Stimulated activated CD4-positive, alpha-beta T cell treated with anti-CD3 and anti-CD28 coated beads, Interleukin-2, amount 100 ng/mL, for 24 hours (primary cell): ENCODE measurements around the gene FKBP10.
"Not testable (repeated sequence)": the region's sequence is repeated elsewhere in the genome, so short reads cannot be mapped to it uniquely, and the experiment has no call there.

Source experiments
- DNase-seq, 2 donors: peaks; one replicate each; pipeline ENCODE4 v3.0.0-alpha.2; 2020

Gene FKBP10

DNA sequence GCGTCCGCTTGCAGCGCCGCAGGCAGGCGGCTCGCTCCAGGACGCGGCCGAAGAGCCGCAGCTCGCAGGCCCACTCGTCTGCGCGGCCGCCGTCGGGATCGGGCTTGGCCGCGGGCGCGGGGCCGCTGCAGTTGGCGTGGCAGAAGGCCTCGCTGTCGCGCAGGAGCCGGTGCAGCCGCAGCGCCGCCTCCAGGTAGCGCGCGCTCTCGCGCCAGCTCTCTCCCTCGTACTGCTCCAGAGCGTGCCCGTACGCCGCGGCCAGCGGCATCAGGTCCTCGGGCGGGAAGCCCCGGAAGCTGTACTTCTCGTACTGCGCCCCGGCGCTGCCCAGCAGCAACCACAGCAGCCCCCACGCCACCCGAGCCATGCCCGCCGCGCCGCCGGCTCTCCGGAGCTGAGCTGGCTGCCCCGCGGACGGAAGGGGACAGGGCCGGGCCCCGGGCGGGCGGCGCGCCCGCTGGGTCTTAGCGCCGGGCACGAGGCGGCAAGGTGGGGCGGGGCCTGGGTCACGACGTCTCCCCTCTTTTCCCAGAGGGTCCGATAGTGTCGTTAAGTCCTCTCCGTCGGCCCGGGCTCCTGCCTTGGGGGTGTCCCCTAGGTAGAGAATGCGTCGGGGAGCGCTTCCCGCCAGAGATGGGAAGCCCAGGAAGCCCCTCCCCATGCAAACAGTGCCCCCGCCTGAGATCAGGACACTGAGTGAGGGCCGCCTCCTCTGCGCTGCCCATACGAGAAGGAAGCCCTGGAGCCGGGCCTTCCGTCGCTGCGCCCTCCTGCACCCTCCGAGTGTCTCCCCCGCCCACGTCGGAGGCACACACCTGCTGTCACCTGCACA, 1.0 kb upstream of the FKBP10 start, which contains the start of gene P3H4:
Gene P3H4, minus strand, starts transcription at position 401 of the 832 bp plus-strand sequence. Its CDS starts 34 bp downstream, at position 367.
- DNase-seq = peak; percentile 73 to 76

DNA sequence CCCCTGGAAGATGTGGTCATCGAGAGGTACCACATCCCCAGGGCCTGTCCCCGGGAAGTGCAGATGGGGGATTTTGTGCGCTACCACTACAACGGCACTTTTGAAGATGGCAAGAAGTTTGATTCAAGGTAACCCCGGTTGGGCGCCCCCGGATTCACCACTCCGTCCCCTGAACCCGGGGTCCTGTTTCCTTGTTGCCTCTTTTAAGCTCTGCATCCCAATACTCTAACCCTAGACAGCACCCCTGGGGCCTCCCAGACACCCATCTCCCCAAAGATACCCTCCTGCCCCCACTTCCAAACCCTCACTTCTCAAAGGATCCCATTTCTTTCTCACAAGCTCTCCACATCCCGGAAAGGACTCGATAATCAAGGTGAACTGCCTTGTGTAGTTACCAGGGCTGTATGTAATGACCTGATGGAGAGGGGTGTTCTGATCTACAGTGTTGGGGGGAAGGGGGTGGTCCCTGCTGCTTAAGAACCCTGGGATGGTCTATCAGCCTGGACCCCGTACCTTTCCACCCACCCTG, 412 bp downstream of the FKBP10 start:
- no peak for DNase-seq

DNA sequence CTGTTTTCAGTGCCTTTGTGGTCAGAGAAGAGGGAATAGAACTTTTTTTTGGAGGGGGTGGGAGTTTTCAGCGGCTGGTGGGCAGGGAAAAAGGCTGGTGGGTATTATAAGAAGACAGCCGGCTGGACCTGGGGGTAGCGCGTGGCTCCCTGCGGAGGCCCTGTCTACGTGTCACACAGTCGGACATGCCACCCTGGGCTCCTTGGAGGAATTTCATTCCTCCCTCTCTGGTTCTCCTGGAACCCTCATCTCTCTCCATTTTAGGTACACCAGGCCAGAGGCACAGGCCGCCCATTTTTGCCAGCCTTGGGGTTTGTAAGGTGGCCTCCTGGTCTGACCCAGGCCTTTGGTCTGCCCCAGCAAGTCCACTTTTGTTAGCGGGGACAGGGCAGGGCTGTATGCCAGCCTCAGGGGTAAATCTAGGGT, 908 bp downstream of the FKBP10 start:
- DNase-seq = no peak

DNA sequence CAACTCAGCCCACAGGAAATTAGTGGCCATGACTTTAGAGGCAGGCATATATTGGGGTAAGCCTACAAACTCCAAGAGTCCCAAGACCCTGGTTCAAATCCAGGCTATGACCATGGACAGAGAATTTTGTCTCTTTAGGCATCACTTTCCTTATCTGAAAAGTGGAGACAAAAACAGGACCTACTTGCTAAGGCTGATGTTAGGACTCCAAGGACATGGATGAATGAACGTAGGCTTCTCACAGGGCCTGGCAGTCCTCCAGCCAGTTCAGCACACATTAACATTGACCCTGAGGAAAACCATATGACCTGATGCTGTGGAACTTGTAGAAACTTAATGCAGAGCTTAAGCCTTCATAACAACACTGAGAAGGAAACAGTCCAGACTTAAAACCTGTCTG, 1.4 kb downstream of the FKBP10 start:
- no peak for DNase-seq

DNA sequence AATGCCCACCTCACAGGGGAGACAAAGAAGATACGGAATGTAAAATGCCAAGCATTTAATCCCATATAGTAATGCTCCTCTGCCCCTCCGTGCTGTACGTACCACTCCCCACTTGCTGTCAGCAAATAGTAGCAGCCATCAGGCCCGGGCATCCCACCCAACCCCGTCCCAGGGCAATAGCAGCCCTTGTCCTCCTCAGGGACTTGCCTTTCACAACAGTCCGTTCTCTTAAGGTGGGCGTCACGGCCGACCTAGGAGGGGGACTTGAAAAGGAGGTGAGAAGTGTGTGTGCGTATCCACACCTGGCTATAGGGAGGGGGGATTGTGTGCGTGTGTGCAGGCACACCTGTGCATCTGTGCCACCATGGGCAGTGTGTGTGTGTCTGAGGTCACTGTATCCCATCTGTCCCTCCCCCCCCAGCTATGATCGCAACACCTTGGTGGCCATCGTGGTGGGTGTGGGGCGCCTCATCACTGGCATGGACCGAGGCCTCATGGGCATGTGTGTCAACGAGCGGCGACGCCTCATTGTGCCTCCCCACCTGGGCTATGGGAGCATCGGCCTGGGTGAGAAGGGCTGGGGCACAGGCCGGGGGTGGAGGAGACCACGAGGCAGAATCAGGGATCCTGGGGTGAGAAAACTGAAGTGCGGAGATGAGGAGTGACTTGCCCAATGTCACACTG, 4.0 kb downstream of the FKBP10 start:
- no peak for DNase-seq

DNA sequence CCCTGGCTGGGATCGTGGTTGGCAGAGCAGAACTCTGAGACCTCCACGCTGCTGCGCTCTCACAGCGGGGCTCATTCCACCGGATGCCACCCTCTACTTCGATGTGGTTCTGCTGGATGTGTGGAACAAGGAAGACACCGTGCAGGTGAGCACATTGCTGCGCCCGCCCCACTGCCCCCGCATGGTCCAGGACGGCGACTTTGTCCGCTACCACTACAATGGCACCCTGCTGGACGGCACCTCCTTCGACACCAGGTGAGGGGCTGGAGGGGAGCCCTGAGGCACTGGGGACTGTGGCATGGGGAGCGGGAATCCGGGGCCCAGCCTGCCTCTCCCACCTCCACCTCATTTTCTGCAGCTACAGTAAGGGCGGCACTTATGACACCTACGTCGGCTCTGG, 5.2 kb downstream of the FKBP10 start:
- DNase-seq = no peak

DNA sequence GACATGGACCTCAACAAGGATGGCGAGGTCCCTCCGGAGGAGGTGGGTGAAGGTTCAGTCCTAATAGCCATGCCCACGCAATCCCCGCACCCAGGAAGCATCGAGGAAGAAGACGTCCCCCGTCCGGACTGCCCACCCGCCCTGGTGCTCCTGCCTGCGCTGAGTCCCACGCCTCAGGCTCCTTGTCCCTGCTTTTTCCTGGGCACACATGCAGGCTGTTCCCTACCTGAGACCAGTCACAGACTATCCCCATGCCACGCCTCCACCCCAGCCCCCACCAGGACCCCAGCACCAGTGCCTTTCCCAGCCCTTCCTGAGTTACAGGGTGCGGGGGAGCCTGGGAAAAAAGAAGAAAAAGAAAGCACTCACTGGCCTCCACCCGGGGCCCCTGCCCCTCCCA, 9.0 kb downstream of the FKBP10 start:
- DNase-seq = no peak

DNA sequence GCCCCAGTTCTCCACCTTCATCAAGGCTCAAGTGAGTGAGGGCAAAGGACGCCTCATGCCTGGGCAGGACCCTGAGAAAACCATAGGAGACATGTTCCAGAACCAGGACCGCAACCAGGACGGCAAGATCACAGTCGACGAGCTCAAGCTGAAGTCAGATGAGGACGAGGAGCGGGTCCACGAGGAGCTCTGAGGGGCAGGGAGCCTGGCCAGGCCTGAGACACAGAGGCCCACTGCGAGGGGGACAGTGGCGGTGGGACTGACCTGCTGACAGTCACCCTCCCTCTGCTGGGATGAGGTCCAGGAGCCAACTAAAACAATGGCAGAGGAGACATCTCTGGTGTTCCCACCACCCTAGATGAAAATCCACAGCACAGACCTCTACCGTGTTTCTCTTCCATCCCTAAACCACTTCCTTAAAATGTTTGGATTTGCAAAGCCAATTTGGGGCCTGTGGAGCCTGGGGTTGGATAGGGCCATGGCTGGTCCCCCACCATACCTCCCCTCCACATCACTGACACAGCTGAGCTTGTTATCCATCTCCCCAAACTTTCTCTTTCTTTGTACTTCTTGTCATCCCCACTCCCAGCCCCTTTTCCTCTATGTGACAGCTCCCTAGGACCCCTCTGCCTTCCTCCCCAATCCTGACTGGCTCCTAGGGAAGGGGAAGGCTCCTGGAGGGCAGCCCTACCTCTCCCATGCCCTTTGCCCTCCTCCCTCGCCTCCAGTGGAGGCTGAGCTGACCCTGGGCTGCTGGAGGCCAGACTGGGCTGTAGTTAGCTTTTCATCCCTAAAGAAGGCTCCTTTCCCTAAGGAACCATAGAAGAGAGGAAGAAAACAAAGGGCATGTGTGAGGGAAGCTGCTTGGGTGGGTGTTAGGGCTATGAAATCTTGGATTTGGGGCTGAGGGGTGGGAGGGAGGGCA, 9.7 kb downstream of the FKBP10 start:
- no peak for DNase-seq

DNA sequence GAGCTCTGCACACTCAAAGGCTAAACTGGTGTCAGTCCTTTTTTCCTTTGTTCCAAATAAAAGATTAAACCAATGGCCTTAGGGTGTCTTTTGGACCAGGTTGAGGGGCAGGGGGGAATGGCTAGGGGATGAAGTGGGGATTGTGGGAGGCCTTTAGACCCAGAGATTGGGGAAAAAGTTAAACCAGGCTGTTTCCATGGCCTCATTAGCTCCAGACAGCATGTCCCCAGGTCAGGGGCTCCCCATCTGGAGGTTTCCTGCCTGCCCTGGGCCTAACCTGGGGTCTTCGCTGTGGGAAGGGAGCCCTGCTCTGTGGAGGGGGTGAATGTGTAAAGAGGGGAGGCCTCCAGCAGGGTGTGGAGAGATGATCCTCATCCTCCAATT, 10.3 kb downstream of the FKBP10 start:
- DNase-seq = no peak

DNA sequence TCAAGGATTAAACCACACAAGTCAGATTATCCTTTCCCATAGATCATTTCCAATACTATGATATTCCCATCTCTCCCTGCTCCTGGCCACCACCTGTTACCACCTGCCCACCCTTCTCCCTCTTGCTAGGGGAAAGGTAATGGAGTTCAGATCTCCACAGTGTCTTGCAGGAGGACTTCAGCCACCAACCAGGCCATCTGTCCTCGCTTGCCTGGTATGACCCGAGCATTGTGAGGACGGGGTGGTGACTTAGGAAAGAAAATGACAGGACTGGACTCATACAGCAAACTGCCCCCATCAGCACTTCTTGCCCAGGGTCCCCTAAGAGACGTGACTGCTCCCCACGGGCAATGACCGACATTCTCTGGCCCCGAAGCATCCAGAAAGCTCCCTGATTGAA, 10.8 kb downstream of the FKBP10 start:
- no peak for DNase-seq

DNA sequence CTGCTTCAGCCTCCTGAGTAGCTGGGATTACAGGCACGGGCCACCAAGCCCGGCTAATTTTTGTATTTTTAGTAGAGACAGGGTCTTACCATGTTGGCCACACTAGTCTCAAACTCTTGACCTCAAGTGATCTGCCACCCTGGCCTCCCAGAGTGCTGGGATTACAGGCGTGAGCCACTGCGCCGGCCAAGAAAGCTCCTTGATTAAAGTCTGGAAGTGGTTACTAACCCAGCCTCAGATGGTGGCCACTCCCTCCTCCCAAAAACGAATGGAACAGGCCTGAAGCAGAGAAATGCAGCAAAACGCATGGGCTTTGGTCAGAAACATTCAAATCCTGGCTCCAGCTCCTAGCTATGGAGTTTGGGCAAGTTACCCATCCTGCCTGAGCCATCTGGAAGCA, 11.3 kb downstream of the FKBP10 start:
- no peak for DNase-seq

DNA sequence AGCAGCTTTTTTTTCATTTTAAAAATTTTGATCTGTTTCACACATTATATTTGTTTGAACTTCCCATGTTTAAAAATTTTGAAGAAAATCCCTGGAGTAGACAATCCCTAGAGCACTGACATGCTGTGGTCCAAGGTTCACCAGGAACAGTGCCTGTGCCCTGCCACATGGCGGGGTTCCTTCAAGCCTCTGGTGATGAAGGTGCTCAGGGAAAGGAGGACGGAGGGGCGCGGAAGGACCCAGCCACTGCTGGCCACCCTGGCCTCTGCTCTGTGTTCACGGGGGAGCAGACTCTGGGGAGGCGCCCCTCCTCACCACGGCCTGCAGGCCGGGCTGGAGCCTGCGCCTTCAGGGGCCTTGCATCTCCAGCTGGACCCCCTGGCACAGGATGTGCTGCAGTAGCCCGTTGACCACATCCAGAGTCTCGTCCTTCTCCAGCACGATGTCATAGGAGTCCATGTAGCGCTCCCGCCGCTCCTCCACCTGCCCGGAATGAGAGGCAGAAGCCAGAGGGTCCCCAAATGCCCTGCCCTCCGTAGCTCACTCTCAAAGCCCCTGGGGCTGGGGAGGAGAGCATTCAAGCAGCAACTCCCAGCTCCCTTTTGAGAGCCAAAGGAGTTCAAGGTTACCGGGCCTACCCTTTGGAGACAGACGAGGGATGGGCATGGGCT, 12.5 kb downstream of the FKBP10 start:
- no peak for DNase-seq

DNA sequence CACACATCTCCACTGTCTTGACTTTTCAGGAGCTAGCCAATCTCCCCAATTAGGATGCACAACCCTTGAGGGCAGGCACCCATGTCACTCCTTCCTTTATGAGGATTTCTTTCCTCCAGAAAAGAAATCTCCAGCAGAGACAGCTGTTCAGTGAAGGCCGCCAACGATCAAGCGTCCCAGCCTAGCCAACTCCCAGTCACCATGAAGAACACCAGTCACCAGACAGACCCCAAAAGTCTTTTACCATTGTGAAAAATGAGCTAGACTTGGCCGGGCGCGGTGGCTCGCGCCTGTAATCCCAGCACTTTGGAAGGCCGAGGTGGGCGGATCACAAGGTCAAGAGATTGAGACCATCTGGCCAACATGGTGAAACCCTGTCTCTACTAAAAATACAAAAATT, 17.2 kb downstream of the FKBP10 start:
- DNase-seq = not testable (repeated sequence)

DNA sequence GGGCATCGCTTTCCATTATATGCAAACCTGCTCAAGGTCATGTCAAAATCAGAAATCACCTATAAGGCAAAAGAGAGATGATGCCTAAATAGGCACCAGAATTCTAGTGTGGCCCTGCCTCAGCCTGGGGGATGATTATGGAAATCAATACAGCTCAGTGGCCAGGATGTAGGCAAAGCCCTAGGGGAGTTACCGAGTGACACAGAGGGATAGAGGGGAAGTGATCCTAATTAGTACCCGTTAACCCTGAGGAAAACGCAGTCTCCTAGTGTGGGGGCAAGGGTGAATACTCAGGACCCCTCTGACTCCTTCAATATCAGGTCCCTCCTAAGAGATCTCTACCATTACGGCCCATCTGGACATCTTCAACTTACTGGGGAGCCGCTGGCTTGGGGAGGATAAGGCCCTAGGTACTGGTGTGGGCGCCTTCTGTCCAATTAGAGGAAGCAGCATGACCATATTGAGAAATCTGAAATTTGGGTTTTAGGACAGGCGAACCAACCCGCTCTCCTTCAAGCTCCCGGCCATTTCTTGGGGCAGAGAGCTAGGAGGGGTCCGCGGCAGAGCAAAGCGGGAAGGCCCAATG, 22.5 kb downstream of the FKBP10 start:
- no peak for DNase-seq

DNA sequence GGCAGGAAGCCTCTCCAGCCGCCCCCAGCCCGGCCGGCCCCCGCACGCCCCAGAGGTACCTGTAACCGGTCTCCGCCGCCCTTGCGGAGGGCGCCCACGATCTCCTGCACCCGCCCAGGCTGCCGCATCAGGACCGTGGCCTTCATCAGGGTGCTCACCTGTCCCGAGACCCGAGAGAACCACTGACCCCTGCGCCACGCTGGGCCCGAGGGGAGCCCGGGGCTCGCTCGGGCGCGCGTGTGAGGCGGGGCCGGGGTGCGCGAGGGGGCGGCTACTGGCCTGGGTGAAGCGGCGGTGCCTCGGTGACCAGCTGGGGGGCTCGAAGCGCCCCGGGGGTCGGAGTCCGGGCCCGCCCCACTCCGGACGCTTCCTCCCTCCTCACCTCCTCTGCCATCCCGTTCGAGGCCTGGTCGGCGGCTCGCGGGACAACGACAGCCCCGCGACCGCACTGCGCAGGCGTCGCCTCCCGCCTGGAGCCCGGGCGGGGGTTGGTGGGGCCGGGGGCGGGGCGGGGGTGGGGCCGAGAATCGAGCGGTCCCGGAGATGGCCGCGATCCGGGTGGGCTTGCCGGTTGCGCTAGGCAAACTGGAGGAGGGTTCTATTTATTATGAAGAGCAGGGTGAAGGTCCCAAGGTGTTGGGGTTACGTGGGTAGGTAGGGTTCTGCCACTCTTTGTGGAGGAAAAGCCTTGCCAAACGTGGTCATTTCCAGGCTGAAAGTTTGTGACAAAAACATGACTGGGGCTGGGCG, 23.2 kb downstream of the FKBP10 start, which contains the start of gene NT5C3B:
Gene NT5C3B, minus strand, starts transcription at position 433 of the 750 bp plus-strand sequence. Its CDS starts 39 bp downstream, at position 394.
- DNase-seq = peak; percentile 49 to 69

DNA sequence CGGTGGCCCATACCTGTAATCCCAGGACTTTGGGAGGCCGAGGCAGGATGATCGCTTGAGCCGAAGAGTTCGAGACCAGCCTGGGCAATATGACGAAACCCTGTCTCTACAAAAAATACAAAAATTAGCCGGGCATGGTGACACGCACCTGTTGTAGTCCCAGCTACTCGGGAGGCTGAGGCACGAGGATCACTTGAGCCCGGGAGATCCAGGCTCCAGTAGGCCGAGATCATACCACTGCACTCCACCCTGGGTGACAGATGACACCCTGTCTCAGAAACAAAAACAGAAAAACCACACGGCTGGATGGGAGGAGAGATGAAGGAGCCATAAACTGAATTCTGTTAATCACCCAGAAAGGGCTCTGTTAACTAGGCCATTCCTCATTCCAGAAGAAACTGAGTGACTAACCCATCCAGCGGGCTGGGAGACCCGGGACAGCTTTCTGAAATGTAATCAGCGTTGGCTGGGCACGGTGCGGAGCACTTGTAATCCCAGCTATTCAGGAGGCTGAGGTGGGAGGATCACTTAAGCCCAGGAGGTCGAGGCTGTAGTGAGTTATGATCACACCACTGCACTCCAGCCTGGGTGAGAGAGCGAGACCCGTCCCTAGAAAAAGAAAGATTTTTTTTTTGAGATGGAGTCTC, 23.9 kb downstream of the FKBP10 start:
- no peak for DNase-seq

DNA sequence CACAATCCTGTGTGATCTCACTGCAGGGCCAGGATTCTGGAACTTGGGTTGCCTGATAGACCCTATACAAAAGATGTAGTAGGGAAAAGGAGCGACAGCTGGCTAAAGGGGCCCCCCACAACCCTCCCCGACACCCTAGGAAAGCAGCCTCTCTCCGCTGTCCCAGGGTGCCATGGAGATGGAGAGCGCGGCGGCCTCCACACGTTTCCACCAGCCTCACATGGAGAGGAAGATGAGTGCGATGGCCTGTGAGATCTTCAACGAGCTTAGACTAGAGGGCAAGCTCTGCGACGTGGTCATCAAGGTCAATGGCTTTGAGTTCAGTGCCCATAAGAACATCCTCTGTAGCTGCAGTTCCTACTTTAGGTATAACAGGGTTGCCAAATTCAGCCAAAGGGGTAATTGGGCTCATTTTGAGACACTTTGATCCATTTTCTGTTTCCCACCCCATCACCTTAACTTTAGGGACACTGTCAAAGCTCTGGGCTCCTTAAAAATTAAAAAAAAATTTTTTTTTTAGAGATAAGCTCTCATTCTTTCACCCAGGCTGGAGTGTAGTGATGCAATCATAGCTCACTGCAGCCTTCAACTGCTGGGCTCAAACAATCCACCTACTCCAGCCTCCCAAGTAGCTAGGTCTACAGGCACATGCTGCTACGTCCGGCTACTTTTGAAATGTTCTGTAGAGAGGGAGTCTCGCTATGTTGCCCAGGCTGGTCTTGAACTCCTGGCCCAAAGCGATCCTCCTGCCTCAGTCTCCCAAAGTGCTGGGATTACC, 25.1 kb downstream of the FKBP10 start, which contains the start of gene KLHL10:
Gene KLHL10, plus strand, starts transcription at position 65 of the 778 bp plus-strand sequence. Its CDS starts 108 bp downstream, at position 173.
- no peak for DNase-seq

DNA sequence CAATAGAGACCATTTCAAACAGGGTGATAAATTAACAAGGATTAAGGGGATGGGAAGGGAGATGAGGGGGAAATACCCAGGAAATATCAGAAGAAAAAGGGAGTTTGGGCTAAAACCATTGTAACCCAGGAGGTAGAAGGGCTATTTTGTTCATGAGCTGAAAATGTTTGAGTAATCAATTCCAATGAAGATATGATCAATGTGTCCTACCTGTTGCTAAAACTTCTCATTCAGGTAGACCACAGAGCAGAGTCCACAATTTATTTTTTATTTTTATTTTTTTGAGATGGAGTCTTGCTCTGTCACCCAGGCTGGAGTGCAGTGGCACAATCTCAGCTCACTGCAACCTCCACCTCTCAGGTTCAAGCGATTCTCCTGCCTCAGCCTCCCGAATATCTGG, 26.6 kb downstream of the FKBP10 start:
- not testable (repeated sequence) for DNase-seq

DNA sequence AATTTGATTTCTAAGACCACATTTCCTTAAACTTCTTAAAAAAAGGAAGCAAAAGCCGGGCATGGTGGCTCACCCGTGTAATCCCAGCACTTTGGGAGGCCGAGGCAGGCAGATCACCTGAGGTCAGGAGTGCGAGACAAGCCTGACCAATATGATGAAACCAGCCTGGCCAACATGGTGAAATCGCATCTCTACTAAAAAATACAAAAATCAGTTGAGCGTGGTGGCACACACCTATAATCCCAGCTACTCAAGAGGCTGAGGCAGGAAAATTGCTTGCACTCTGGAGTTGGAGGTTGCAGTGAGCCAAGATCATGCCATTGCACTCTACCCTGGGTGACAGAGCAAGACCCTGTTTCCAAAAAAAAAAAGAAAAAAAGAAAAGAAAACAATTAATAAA, 28.0 kb downstream of the FKBP10 start:
- not testable (repeated sequence) for DNase-seq
